ENCODE measurements around the gene OR10A5. TPM values are rescaled to one million over a fixed set of nuclear protein-coding genes. Genes with fewer than 3 reads are reported as not detected.

Gene OR10A5
- total and polyA plus RNA-seq, 2 of the 13 experiments (the other 11 are each of a cell fraction or from before 2014, with no cell fraction given), result not detected

DNA sequence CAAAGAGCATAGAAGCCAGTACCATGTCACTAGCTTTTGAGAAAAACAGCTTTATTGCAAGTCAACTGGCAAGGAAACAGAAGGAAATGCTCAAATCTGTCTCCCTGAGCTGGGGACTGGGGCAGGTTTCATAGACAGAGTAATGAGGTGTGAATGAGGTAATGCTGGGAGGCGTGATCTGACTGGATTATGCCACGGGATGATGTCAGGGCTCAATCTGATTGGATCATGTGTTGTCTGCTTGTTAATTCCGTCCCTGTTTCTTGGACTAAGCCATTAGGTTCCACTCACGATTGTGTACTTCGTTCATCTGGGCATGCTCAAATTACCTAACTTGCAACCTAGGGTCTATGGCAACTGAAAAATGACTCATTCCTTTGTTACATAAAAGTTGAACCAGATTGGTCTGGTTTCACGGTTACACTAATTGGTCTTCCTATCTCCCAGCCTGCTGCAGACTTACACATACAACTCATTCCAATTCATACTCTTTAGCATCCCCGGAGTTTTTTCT, 20.2 kb upstream of the OR10A5 start:
- POLR2A ChIA-PET, result no interaction called here
- no peak overlapping the region for H3K4me3 ChIP-seq (replicated peaks in 1 of 3; ENCODE audit: insufficient read depth in 1 of 3, low read depth in 2 of 3, low read length in 3 of 3)
- no peak overlapping the region for H2AFZ ChIP-seq (ENCODE audit: low read length)
- no peaks in the 10 kb centered on the region for H3K4me1 ChIP-seq (ENCODE audit: insufficient read depth, low read length)
- no peak overlapping the region for H3K4me2 ChIP-seq (ENCODE audit: low read depth, low read length)
- BruUV-seq (replicated peaks), result no TSS peak
- no peaks in the 10 kb centered on the region for H4K20me1 ChIP-seq (ENCODE audit: insufficient read depth, low read length)
- H3K27me3 ChIP-seq (ENCODE audit: control insufficient read depth in 1 of 2, insufficient read depth in 2 of 2, low read length in 2 of 2), result no peaks in the 10 kb centered on the region
- DNase-seq (ENCODE audit: low spot score) (no peak), FAIRE-seq (no peak), ATAC-seq (no peak)
- 4% methylated on average over 5 of the region's 7 CpGs for WGBS (ENCODE audit: low lambda C conversion rate)
- TF ChIP-seq FOSL2 (CRISPR knock-in tag; IDR thresholded peaks at IDR 0.05), result peak; percentile 35; the same call in 1 of the 2 replicates
- TF ChIP-seq, protein P1, sequence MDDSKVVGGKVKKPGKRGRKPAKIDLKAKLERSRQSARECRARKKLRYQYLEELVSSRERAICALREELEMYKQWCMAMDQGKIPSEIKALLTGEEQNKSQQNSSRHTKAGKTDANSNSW (CRISPR knock-in tag; IDR thresholded peaks at IDR 0.05; ENCODE audit: borderline replicate concordance), result no peak
- CTCF ChIA-PET (ENCODE audit: low intra/inter-chr PET ratio, low total read pairs), result no interaction called here
- H3K9me3 ChIP-seq (ENCODE audit: low read length), result no peaks in the 10 kb centered on the region
- intact Hi-C loops (cut with micrococcal nuclease; ENCODE audit: unreplicated experiment), result no loop called here
- no peak overlapping the region for H3K27ac ChIP-seq (ENCODE audit: extremely low read length, insufficient read depth, low read length)
- H3K79me2 ChIP-seq (ENCODE audit: insufficient read depth, low read length), result no peaks in the 10 kb centered on the region
- H3K9ac ChIP-seq (ENCODE audit: insufficient read depth, low read depth, low read length), result no peak overlapping the region
- in situ Hi-C loops (cut with HindIII; ENCODE audit: extremely low pct_ligation_motif_present, low pct_unique_long_range_greater_than_20kb), result no loop called here
- no peaks in the 10 kb centered on the region for H3K36me3 ChIP-seq (replicated peaks in 1 of 2; ENCODE audit: control insufficient read depth in 1 of 2, insufficient read depth in 2 of 2, low read length in 2 of 2)

DNA sequence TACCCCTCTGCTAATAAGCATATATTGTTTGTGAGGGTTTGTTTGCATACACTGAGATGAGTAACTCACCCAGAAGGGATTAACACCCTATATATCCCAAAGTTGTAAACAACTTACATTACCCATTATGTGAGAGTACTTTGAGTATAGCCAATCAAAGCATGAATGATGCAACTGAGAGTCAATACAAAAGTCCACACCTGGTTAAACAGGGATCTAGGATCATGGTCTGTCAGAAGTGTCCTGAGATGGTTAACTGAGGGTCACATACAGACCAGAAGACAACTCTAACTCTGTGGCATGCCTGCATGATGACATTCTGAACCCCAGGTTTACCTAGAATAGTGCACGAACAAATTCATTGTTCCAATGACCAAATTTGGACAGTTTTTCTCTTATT, 17.4 kb upstream of the OR10A5 start:
- no peak overlapping the region for H3K27ac ChIP-seq (ENCODE audit: extremely low read length, insufficient read depth, low read length)
- WGBS (ENCODE audit: low lambda C conversion rate), result 0% methylated on average over 1 of the region's 1 CpG
- no peaks in the 10 kb centered on the region for H3K79me2 ChIP-seq (ENCODE audit: insufficient read depth, low read length)
- no peak overlapping the region for H3K9ac ChIP-seq (ENCODE audit: insufficient read depth, low read depth, low read length)
- POLR2A ChIA-PET, result no interaction called here
- no TSS peak for BruUV-seq (replicated peaks)
- no peak for FAIRE-seq
- no peaks in the 10 kb centered on the region for H3K4me1 ChIP-seq (ENCODE audit: insufficient read depth, low read length)
- H3K27me3 ChIP-seq (ENCODE audit: control insufficient read depth in 1 of 2, insufficient read depth in 2 of 2, low read length in 2 of 2), result no peaks in the 10 kb centered on the region; a peak in 1 of 5 replicates
- in situ Hi-C loops (cut with HindIII; ENCODE audit: extremely low pct_ligation_motif_present, low pct_unique_long_range_greater_than_20kb), result no loop called here
- DNase-seq (ENCODE audit: low spot score), result peak; percentile 2
- H4K20me1 ChIP-seq (ENCODE audit: insufficient read depth, low read length), result no peaks in the 10 kb centered on the region
- intact Hi-C loops (cut with micrococcal nuclease; ENCODE audit: unreplicated experiment), result no loop called here
- H3K9me3 ChIP-seq (ENCODE audit: low read length), result no peaks in the 10 kb centered on the region
- no peak overlapping the region for H2AFZ ChIP-seq (ENCODE audit: low read length)
- H3K36me3 ChIP-seq (replicated peaks in 1 of 2; ENCODE audit: control insufficient read depth in 1 of 2, insufficient read depth in 2 of 2, low read length in 2 of 2), result no peaks in the 10 kb centered on the region
- CTCF ChIA-PET (ENCODE audit: low intra/inter-chr PET ratio, low total read pairs), result no interaction called here
- H3K4me3 ChIP-seq (replicated peaks in 1 of 3; ENCODE audit: insufficient read depth in 1 of 3, low read depth in 2 of 3, low read length in 3 of 3), result no peak overlapping the region
- TF ChIP-seq ZNF121 (CRISPR knock-in tag; IDR thresholded peaks at IDR 0.05) (0 out of 2 replicates have a peak, but pooled peaks have one; percentile 33), DMAP1 (CRISPR knock-in tag; IDR thresholded peaks at IDR 0.05) (no peak), ZSCAN25 (CRISPR knock-in tag; IDR thresholded peaks at IDR 0.05) (no peak), ZNF563 (CRISPR knock-in tag; IDR thresholded peaks at IDR 0.05) (no peak), ELF3 (CRISPR knock-in tag; IDR thresholded peaks at IDR 0.05) (no peak), CEBPG (CRISPR knock-in tag; IDR thresholded peaks at IDR 0.05) (0 out of 2 replicates have a peak, but pooled peaks have one; percentile 28), CEBPB (IDR thresholded peaks at IDR 0.05; ENCODE audit: borderline replicate concordance, low read depth, low read length) (peak; percentile 4; the same call in 1 of the 2 replicates)
- TF ChIP-seq, protein P2, sequence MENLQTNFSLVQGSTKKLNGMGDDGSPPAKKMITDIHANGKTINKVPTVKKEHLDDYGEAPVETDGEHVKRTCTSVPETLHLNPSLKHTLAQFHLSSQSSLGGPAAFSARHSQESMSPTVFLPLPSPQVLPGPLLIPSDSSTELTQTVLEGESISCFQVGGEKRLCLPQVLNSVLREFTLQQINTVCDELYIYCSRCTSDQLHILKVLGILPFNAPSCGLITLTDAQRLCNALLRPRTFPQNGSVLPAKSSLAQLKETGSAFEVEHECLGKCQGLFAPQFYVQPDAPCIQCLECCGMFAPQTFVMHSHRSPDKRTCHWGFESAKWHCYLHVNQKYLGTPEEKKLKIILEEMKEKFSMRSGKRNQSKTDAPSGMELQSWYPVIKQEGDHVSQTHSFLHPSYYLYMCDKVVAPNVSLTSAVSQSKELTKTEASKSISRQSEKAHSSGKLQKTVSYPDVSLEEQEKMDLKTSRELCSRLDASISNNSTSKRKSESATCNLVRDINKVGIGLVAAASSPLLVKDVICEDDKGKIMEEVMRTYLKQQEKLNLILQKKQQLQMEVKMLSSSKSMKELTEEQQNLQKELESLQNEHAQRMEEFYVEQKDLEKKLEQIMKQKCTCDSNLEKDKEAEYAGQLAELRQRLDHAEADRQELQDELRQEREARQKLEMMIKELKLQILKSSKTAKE (CRISPR knock-in tag; IDR thresholded peaks at IDR 0.05; ENCODE audit: borderline replicate concordance), result no peak
- TF ChIP-seq, protein P3, sequence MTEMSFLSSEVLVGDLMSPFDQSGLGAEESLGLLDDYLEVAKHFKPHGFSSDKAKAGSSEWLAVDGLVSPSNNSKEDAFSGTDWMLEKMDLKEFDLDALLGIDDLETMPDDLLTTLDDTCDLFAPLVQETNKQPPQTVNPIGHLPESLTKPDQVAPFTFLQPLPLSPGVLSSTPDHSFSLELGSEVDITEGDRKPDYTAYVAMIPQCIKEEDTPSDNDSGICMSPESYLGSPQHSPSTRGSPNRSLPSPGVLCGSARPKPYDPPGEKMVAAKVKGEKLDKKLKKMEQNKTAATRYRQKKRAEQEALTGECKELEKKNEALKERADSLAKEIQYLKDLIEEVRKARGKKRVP (CRISPR knock-in tag; IDR thresholded peaks at IDR 0.05), result peak in 1 of 2 experiments; percentile 86; a peak in 2 of 4 replicates
- ATAC-seq, result no peak
- no peak overlapping the region for H3K4me2 ChIP-seq (ENCODE audit: low read depth, low read length)

Data from HepG2 (cell line).